ENCODE data around the gene CHERP. TPM values are rescaled to one million over a fixed set of nuclear protein-coding genes. Genes with fewer than 3 reads are reported as not detected.
A peak's percentile ranks its signal among the peaks of the same experiment; 100 is the strongest.
"Not testable (repeated sequence)": the region's sequence is repeated elsewhere in the genome, so short reads cannot be mapped to it uniquely, and the experiment has no call there.

The CHERP gene
- total RNA-seq, 1 experiment from 2014 or later = 7.5 TPM

GRCh38 chr19:16476401-16476800, 65.8 kb downstream of the CHERP start:
- no peak for DNase-seq (ENCODE audit: low read depth)

GRCh38 chr19:16473875-16474392, 68.3 kb downstream of the CHERP start:
- no peak for DNase-seq (ENCODE audit: low read depth)

- no peak for DNase-seq (ENCODE audit: low read depth)
Measured at GRCh38 chr19:16472992-16473391, 69.2 kb downstream of the CHERP start.

- not testable (repeated sequence) for DNase-seq (ENCODE audit: low read depth)
Measured at GRCh38 chr19:16472559-16472899, 69.7 kb downstream of the CHERP start.

- DNase-seq (ENCODE audit: low read depth) = peak; percentile 47
Measured at GRCh38 chr19:16470911-16471811, 71.1 kb downstream of the CHERP start.

- DNase-seq (ENCODE audit: low read depth) = no peak
Measured at GRCh38 chr19:16470541-16470910, 71.7 kb downstream of the CHERP start.

Other genes starting within 250 kb of the CHERP start
- gene KLF2, start 217.6 kb downstream of the CHERP start, total RNA-seq (2014; rRNA removed; shearing (Covaris generic)) = 3.1 and 4.0 TPM in 2 replicates
- 4.1 and 6.3 TPM in 2 replicates for gene EPS15L1, start 70.5 kb downstream of the CHERP start, total RNA-seq (2014; rRNA removed; shearing (Covaris generic))
- not detected in 2 replicates for gene CALR3, start 46.3 kb downstream of the CHERP start, total RNA-seq (2014; rRNA removed; shearing (Covaris generic))
- 3.7 and 4.1 TPM in 2 replicates for gene C19orf44, start 46.0 kb downstream of the CHERP start, total RNA-seq (2014; rRNA removed; shearing (Covaris generic))
- gene SLC35E1, start 30.0 kb upstream of the CHERP start, total RNA-seq (2014; rRNA removed; shearing (Covaris generic)) = 35.7 and 43.5 TPM in 2 replicates
- 4.0 and 9.2 TPM in 2 replicates for gene MED26, start 85.8 kb upstream of the CHERP start, total RNA-seq (2014; rRNA removed; shearing (Covaris generic))
- 135 and 174 TPM in 2 replicates for gene SMIM7, start 117.7 kb upstream of the CHERP start, total RNA-seq (2014; rRNA removed; shearing (Covaris generic))
- gene TMEM38A, start 118.7 kb upstream of the CHERP start, total RNA-seq (2014; rRNA removed; shearing (Covaris generic)) = 3.5 and 8.2 TPM in 2 replicates
- gene NWD1, start 177.4 kb upstream of the CHERP start, total RNA-seq (2014; rRNA removed; shearing (Covaris generic)) = not detected in 2 replicates